Astrocyte of the spinal cord (primary cell): ENCODE results near the gene MATN1.
"Not testable (repeated sequence)": the region's sequence is repeated elsewhere in the genome, so short reads cannot be mapped to it uniquely, and the experiment has no call there.

Experiments used
- DNase-seq: peaks from one replicate; pipeline ENCODE4 v3.0.0; 2011; ENCODE audit warnings: low read depth, low spot score
- H3K4me3 ChIP-seq: 2 replicates; pipeline ENCODE4 v1.5.1; 2011; ENCODE audit warnings: low read depth, mild to moderate bottlenecking, low read length, moderate library complexity
- CTCF ChIP-seq: IDR thresholded peaks from 2 replicates; pipeline ENCODE4 v1.5.1; 2012; ENCODE audit warnings: low read depth, mild to moderate bottlenecking, low read length, inconsistent platforms
- in situ Hi-C: cut with HindIII; loops from 2 replicates; pipeline ENCODE4 v1.10.0; 2017; ENCODE audit warnings: low sequenced_read_pairs

The MATN1 gene

GRCh38 chr1:30693366-30693765 is 30.0 kb downstream of the MATN1 start:
- H3K4me3 ChIP-seq: no peak overlapping the region
- DNase-seq: no peak
- TF ChIP-seq CTCF: no peak
- in situ Hi-C loops: no loop called here

GRCh38 chr1:30692948-30693301 is 30.5 kb downstream of the MATN1 start:
- no peak for TF ChIP-seq CTCF
- no peak overlapping the region for H3K4me3 ChIP-seq
- no peak for DNase-seq
- in situ Hi-C loops: no loop called here

GRCh38 chr1:30692201-30692947 is 31.0 kb downstream of the MATN1 start:
- DNase-seq: no peak
- in situ Hi-C loops: no loop called here
- no peak for TF ChIP-seq CTCF
- no peak overlapping the region for H3K4me3 ChIP-seq

DNA sequence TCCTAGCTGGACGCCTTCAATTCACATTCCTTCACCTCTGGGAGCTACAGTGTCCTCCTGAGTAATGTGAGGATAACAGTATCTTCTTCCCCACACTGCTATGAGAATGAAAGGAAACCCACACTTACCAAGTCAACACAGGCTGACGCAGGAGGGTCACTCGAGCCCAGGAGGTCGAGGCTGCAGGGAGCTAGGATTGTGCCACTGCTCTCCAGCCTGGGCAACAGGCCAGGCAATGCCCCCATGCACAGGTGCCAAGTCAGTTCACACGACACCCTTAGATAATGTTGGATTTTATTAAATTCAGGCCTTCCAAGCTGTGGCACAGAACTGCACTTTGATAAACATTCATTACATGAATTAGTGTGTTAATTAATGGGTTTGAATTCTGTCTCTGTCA is 31.9 kb downstream of the MATN1 start:
- DNase-seq: no peak
- no peak overlapping the region for H3K4me3 ChIP-seq
- in situ Hi-C loops: no loop called here
- no peak for TF ChIP-seq CTCF

- no peak for DNase-seq
- no peak for TF ChIP-seq CTCF
- H3K4me3 ChIP-seq: no peak overlapping the region
- in situ Hi-C loops: no loop called here
These were observed 33.3 kb downstream of the MATN1 start for GRCh38 chr1:30689901-30690645.

DNA sequence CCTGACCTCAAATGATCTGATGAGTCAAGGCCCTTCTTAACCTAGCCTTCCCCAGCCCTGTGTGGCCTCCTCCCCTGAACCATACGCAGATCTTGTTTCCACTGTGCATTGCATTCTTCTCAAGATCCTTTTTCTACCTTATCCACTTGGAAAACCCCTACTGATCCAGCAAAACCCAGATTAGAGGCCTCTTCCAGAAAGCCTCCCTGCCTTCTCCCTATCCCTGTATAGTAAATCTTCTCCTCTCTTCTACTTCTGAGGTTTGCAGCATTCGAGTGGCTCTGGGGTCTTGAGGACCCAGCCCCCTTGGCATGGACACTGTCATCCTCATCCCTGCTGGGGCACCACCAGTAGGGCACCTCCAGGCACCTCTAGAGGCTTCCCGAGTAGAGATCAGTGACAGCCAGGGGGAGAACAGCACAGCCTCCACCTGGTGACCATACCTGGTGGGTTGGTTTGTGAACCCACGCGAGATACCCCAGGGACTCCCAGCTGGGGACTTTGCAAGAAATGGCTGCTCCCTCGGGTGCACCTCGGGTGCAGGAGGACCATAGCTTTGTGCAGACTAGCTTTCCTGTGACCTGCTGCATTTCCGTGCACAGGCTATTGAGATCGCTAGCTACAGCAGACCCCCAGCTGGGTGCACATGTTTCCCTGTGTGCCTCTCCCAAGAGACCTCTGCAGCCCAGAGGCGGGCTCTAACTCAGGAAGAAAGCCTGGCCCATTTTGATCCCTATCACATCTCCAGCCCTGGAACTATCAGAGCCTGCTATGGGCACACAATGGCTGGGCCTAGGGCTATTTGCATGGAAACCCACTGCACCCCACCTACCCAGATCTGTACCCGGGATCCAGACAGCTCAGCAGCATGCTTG is 34.2 kb downstream of the MATN1 start:
- no peak overlapping the region for H3K4me3 ChIP-seq
- DNase-seq: no peak
- TF ChIP-seq CTCF: no peak
- in situ Hi-C loops: no loop called here

DNA sequence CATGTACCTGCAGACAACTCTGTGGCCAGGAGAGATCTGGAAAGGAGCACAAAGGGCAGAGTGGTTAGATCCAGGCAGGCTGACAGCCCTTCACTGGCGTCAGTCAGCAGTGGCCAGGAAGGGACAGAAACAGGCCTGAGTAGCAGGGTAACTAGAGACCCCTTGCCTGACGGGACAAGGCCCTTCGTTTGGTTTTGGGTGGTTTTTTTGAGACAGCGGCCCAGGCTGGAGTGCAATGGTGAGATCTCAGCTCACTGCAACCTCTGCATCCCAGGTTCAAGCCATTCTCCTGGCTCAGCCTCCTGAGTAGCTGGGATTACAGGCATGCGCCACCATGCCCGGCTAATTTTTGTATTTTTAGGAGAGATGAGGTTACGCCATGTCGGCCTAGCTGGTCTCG is 34.9 kb downstream of the MATN1 start:
- DNase-seq, H3K4me3 ChIP-seq, in situ Hi-C loops: not testable (repeated sequence)
